ENCODE results near the gene C19orf81.

Gene C19orf81

DNA sequence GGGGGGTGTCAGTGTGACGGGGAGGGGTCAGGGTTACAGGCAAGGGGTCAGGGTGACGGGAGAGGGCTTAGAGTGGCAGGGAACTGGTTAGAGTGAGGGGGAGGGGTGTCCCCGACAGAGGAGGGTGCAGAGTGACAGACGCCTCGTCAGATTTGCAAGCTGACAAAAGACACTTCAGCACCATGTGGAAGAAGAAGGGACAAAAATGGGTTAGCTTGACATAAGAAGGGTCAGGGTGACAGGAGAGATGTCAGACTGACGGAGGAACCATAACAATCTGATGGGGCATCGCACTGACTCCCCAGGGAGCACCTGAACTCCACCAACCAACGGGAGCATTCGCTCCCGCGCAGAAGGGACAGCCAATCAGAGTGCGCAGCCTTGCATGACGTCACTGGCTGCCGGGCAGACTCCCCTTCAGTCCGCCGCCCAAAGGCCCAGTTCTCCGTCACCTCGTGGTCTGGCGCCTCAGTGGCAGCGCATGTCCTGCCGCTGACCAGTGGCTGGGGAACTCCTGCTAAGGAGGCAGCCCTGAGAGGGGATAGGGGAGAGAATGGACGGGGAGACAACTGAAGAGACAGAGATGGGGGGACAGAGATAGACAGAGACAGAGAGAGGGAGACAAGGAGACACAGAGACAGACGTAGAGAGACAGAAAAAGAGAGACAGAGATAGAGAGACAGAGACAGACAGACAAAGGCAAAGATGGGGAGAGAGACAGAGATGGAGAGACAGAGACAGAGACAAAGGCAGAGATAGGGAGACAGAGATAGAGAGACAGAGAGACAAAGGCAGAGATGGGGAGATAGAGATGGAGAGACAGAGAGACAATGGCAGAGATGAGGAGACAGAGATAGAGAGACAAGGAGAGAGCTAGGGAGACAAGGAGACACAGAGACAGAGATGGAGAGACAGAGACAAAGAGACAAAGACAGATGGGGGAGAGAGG lies 30.2 kb downstream of the C19orf81 start:
- TF ChIP-seq, protein P1, sequence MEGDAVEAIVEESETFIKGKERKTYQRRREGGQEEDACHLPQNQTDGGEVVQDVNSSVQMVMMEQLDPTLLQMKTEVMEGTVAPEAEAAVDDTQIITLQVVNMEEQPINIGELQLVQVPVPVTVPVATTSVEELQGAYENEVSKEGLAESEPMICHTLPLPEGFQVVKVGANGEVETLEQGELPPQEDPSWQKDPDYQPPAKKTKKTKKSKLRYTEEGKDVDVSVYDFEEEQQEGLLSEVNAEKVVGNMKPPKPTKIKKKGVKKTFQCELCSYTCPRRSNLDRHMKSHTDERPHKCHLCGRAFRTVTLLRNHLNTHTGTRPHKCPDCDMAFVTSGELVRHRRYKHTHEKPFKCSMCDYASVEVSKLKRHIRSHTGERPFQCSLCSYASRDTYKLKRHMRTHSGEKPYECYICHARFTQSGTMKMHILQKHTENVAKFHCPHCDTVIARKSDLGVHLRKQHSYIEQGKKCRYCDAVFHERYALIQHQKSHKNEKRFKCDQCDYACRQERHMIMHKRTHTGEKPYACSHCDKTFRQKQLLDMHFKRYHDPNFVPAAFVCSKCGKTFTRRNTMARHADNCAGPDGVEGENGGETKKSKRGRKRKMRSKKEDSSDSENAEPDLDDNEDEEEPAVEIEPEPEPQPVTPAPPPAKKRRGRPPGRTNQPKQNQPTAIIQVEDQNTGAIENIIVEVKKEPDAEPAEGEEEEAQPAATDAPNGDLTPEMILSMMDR (conservative IDR thresholded peaks at IDR 0.05; ENCODE audit: low read depth, low read length) = no peak
- Histone ChIP-seq H3K4me3 (IDR thresholded peaks at IDR 0.05; ENCODE audit: insufficient read depth, low read depth, low read length) (no peak overlapping the region), H3K9ac (no peak overlapping the region), H3K36me3 (ENCODE audit: insufficient read depth) (no peaks in the 10 kb centered on the region), H3K4me2 (no peak overlapping the region), H3K79me2 (ENCODE audit: insufficient read depth, low read depth) (no peaks in the 10 kb centered on the region), H3K27ac (no peak overlapping the region), H2AFZ (ENCODE audit: low read depth) (no peak overlapping the region), H3K4me1 (ENCODE audit: low read depth, poor library complexity, severe bottlenecking) (no peaks in the 10 kb centered on the region), H3K27me3 (ENCODE audit: insufficient read depth, low read depth) (peaks cover 12% of the 10 kb centered on the region; the same call in 1 of the 2 replicates), H4K20me1 (ENCODE audit: insufficient read depth) (no peaks in the 10 kb centered on the region)

- no peak overlapping the region for H3K27ac ChIP-seq
Observed at GRCh38 chr19:50686310-50687032, 37.2 kb downstream of the C19orf81 start.

GRCh38 chr19:50688766-50689165 lies 39.5 kb downstream of the C19orf81 start:
- Histone ChIP-seq H3K4me3 (IDR thresholded peaks at IDR 0.05; ENCODE audit: insufficient read depth, low read depth, low read length) (no peak overlapping the region), H3K79me2 (ENCODE audit: insufficient read depth, low read depth) (no peaks in the 10 kb centered on the region), H3K36me3 (ENCODE audit: insufficient read depth) (no peaks in the 10 kb centered on the region), H3K4me2 (no peak overlapping the region), H3K4me1 (ENCODE audit: low read depth, poor library complexity, severe bottlenecking) (no peaks in the 10 kb centered on the region), H2AFZ (ENCODE audit: low read depth) (no peak overlapping the region), H3K27me3 (ENCODE audit: insufficient read depth, low read depth) (peaks cover 2% of the 10 kb centered on the region; the same call in 1 of the 2 replicates), H4K20me1 (ENCODE audit: insufficient read depth) (no peaks in the 10 kb centered on the region), H3K27ac (no peak overlapping the region), H3K9ac (no peak overlapping the region)
- TF ChIP-seq, protein P1 (conservative IDR thresholded peaks at IDR 0.05; ENCODE audit: low read depth, low read length) = no peak

More at GRCh38 chr19:50686310-50687032, 37.2 kb downstream of the C19orf81 start:
- Histone ChIP-seq H3K4me3 (IDR thresholded peaks at IDR 0.05; ENCODE audit: insufficient read depth, low read depth, low read length) (no peak overlapping the region), H3K36me3 (ENCODE audit: insufficient read depth) (no peaks in the 10 kb centered on the region), H3K4me2 (no peak overlapping the region), H2AFZ (ENCODE audit: low read depth) (no peak overlapping the region), H3K4me1 (ENCODE audit: low read depth, poor library complexity, severe bottlenecking) (no peaks in the 10 kb centered on the region), H3K9ac (no peak overlapping the region), H3K79me2 (ENCODE audit: insufficient read depth, low read depth) (no peaks in the 10 kb centered on the region), H3K27me3 (ENCODE audit: insufficient read depth, low read depth) (peaks cover 11% of the 10 kb centered on the region; the same call in 1 of the 2 replicates), H4K20me1 (ENCODE audit: insufficient read depth) (no peaks in the 10 kb centered on the region)
- TF ChIP-seq, protein P1 (conservative IDR thresholded peaks at IDR 0.05; ENCODE audit: low read depth, low read length) = no peak

- H3K36me3 ChIP-seq (ENCODE audit: insufficient read depth) = no peaks in the 10 kb centered on the region
- no peaks in the 10 kb centered on the region for H4K20me1 ChIP-seq (ENCODE audit: insufficient read depth)
- H3K27ac ChIP-seq = no peak overlapping the region
- TF ChIP-seq, protein P1 (conservative IDR thresholded peaks at IDR 0.05; ENCODE audit: low read depth, low read length) = no peak
- no peak overlapping the region for H3K4me2 ChIP-seq
- H3K79me2 ChIP-seq (ENCODE audit: insufficient read depth, low read depth) = no peaks in the 10 kb centered on the region
- no peak overlapping the region for H2AFZ ChIP-seq (ENCODE audit: low read depth)
- no peak overlapping the region for H3K9ac ChIP-seq
- H3K4me1 ChIP-seq (ENCODE audit: low read depth, poor library complexity, severe bottlenecking) = no peaks in the 10 kb centered on the region
- no peak overlapping the region for H3K4me3 ChIP-seq (IDR thresholded peaks at IDR 0.05; ENCODE audit: insufficient read depth, low read depth, low read length)
- no peaks in the 10 kb centered on the region; the same call in 1 of the 2 replicates for H3K27me3 ChIP-seq (ENCODE audit: insufficient read depth, low read depth)
Observed at GRCh38 chr19:50690439-50690838, 41.2 kb downstream of the C19orf81 start.
